ENCODE results near the gene MAN1C1. TPM values are rescaled to one million over a fixed set of nuclear protein-coding genes. Genes with fewer than 3 reads are reported as not detected.
"Not testable (repeated sequence)": the region's sequence is repeated elsewhere in the genome, so short reads cannot be mapped to it uniquely, and the experiment has no call there.

Gene MAN1C1
- total RNA-seq, 6 experiments from 2014 or later, result 10.7 to 38.8 (median 21.0) TPM

DNA sequence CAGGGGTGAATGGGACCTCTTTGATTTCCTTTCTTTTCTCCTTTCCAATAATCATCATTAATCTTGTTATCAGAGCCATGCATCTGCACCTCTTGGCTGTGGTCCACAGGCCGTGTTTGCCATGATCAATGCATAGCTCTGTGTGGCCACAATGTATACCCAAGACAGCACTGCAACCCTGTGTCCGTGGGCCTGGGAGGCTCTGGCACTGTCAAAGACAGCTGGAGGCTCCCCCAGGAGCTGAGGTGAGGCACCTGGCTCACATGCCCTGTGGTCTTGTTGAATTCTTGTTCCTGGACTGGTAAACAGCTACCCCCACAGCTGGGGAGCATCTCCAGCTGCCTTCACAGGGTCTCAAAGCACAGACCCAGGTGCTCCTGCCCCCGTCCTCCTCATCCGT lies 116.2 kb downstream of the MAN1C1 start:
- intact Hi-C loops (cut with DNase I), result no loop called here
- no peaks in the 10 kb centered on the region for H3K27me3 ChIP-seq
- no peaks in the 10 kb centered on the region for H3K36me3 ChIP-seq
- TF ChIP-seq, protein P1, sequence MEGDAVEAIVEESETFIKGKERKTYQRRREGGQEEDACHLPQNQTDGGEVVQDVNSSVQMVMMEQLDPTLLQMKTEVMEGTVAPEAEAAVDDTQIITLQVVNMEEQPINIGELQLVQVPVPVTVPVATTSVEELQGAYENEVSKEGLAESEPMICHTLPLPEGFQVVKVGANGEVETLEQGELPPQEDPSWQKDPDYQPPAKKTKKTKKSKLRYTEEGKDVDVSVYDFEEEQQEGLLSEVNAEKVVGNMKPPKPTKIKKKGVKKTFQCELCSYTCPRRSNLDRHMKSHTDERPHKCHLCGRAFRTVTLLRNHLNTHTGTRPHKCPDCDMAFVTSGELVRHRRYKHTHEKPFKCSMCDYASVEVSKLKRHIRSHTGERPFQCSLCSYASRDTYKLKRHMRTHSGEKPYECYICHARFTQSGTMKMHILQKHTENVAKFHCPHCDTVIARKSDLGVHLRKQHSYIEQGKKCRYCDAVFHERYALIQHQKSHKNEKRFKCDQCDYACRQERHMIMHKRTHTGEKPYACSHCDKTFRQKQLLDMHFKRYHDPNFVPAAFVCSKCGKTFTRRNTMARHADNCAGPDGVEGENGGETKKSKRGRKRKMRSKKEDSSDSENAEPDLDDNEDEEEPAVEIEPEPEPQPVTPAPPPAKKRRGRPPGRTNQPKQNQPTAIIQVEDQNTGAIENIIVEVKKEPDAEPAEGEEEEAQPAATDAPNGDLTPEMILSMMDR (IDR thresholded peaks at IDR 0.05), result no peak
- TF ChIP-seq POLR2A (IDR thresholded peaks at IDR 0.05), result no peak
- ATAC-seq (no peak), DNase-seq (no peak)
- 59% methylated on average over 2 of the region's 4 CpGs for WGBS (ENCODE audit: insufficient coverage, low coverage, low lambda C conversion rate, missing lambda C conversion rate)
- no peak overlapping the region for H3K4me3 ChIP-seq
- no peaks in the 10 kb centered on the region for H3K9me3 ChIP-seq
- peaks cover 0 to 7% (median 0%) of the 10 kb centered on the region in 4 donors for H3K4me1 ChIP-seq
- no peak overlapping the region for H3K27ac ChIP-seq

DNA sequence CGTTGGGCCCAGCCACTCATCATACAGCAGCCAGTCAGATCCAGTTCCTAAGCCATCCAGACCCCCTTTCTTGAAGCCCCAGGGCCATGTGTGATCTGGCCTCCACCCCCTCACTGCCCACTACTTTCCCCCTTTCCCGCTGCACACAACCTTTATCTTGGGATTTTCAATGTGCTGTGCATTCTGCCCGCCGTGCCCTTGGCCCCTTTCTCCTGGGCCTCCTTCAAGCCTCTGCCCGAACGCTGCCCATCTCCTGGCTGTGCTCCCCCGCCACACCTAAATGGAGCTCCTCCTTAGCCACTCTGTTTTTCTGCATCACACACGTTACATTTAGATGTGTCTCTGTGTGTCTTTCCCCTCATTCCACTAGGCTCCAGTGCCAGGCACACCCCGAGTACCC lies 116.7 kb downstream of the MAN1C1 start:
- Histone ChIP-seq H3K27ac (no peak overlapping the region), H3K9me3 (no peaks in the 10 kb centered on the region), H3K4me3 (no peak overlapping the region), H3K27me3 (no peaks in the 10 kb centered on the region), H3K4me1 (peaks cover 0 to 2% (median 0%) of the 10 kb centered on the region in 4 donors), H3K36me3 (no peaks in the 10 kb centered on the region)
- ATAC-seq (no peak), DNase-seq (no peak)
- TF ChIP-seq POLR2A (IDR thresholded peaks at IDR 0.05), result no peak
- TF ChIP-seq, protein P1 (IDR thresholded peaks at IDR 0.05), result no peak
- WGBS (ENCODE audit: insufficient coverage, low coverage, low lambda C conversion rate, missing lambda C conversion rate), result 96% methylated on average over 8 of the region's 9 CpGs
- intact Hi-C loops (cut with DNase I), result no loop called here

DNA sequence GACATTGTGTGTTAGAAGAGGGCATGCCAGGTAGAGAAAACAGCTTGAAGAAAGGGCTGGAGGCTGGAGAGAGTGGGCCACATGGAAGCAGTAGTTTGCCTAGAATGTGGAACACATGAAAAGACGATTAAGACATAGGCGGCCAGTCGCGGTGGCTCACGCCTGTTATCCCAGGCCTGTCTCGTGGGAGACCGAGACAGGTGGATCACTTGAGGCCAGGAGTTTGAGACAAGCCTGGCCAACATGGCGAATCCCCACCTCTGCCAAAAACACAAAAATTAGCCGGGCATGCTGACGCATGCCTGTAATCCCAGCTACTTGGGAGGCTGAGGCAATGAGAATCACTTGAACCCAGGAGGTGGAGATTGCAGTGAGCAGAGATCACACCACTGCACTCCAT lies 118.4 kb downstream of the MAN1C1 start:
- DNase-seq; H3K4me3 ChIP-seq; H3K27ac ChIP-seq; H3K27me3 ChIP-seq; ATAC-seq; intact Hi-C loops (cut with DNase I); H3K36me3 ChIP-seq; H3K4me1 ChIP-seq; H3K9me3 ChIP-seq: not testable (repeated sequence)
- WGBS (ENCODE audit: insufficient coverage, low coverage, low lambda C conversion rate, missing lambda C conversion rate), result 94% methylated on average over 10 of the region's 10 CpGs

DNA sequence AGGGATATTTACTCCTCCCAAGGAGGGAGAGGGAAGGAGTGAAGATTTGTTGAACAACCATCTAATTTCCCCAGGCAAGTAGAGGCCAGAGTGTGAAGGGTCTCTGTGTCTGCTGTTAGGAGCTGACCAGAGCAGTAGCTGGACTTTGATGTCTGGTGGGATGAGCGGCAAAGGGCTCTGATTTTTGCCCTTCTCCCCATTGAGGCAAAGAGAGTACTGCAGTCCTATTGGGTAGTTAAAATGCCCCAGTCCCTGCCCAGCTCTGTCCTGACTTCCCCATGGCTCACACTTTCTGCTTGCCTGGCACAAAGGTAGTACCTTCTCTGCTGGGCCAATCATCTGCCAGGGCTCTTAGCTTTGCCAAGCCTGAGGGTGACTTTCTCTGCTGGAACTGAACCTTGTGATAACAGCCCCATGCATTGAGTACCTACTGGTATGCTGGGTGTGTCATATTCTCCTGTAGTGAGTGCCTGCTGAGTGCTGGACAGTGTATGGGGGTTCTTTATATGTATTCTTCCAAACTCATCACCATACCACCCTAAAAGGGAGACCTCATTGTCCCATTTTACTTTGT lies 119.5 kb downstream of the MAN1C1 start:
- no peaks in the 10 kb centered on the region for H3K9me3 ChIP-seq
- TF ChIP-seq, protein P1 (IDR thresholded peaks at IDR 0.05), result no peak
- no peak for TF ChIP-seq POLR2A (IDR thresholded peaks at IDR 0.05)
- DNase-seq (no peak), ATAC-seq (no peak)
- no CpG with 5 or more reads among the region's 1 CpG for WGBS (ENCODE audit: insufficient coverage, low coverage, low lambda C conversion rate, missing lambda C conversion rate)
- H3K36me3 ChIP-seq, result no peaks in the 10 kb centered on the region
- intact Hi-C loops (cut with DNase I), result no loop called here
- H3K4me1 ChIP-seq, result no peaks in the 10 kb centered on the region
- no peaks in the 10 kb centered on the region for H3K27me3 ChIP-seq
- H3K4me3 ChIP-seq, result no peak overlapping the region
- H3K27ac ChIP-seq, result no peak overlapping the region

DNA sequence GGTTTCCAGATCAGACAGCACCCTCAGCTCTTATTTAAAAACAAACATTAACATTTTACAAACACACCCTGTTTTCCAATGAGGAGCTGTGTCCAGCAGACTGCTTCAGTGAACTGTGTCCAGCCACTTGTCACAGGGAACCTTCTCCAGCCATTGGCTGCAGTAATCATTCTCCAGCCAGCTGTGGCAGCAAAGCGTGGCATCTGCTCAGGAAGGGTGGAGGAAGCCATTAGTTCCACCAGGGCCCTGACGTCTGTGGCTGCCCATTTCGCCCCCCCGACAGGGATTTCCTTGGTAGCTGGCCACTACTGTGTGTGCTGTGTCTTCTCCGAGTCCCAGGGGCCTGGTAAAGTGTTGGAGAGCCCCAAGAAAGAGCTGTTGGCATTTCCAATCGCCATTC lies 120.5 kb downstream of the MAN1C1 start:
- intact Hi-C loops (cut with DNase I), result no loop called here
- H3K27me3 ChIP-seq, result no peaks in the 10 kb centered on the region
- DNase-seq, result peak in 1 of 3 donors; percentile 38
- no peak for ATAC-seq
- no peak for TF ChIP-seq POLR2A (IDR thresholded peaks at IDR 0.05)
- TF ChIP-seq, protein P1 (IDR thresholded peaks at IDR 0.05), result no peak
- H3K4me1 ChIP-seq, result no peaks in the 10 kb centered on the region
- H3K36me3 ChIP-seq, result no peaks in the 10 kb centered on the region
- H3K27ac ChIP-seq, result no peak overlapping the region
- WGBS (ENCODE audit: insufficient coverage, low coverage, low lambda C conversion rate, missing lambda C conversion rate), result 70% methylated on average over 1 of the region's 6 CpGs
- H3K9me3 ChIP-seq, result no peaks in the 10 kb centered on the region
- H3K4me3 ChIP-seq, result no peak overlapping the region
